ENCODE data around the gene PLEKHG3.

PLEKHG3 gene

GRCh38 chr14:64790478-64790877 lies 86.3 kb downstream of the PLEKHG3 start:
- DNase-seq = no peak

- DNase-seq = no peak
These were observed 88.0 kb downstream of the PLEKHG3 start for GRCh38 chr14:64792231-64792630.

GRCh38 chr14:64792871-64793560 lies 88.8 kb downstream of the PLEKHG3 start:
- DNase-seq = no peak

GRCh38 chr14:64795211-64795610 lies 91.0 kb downstream of the PLEKHG3 start:
- no peak for DNase-seq

DNA sequence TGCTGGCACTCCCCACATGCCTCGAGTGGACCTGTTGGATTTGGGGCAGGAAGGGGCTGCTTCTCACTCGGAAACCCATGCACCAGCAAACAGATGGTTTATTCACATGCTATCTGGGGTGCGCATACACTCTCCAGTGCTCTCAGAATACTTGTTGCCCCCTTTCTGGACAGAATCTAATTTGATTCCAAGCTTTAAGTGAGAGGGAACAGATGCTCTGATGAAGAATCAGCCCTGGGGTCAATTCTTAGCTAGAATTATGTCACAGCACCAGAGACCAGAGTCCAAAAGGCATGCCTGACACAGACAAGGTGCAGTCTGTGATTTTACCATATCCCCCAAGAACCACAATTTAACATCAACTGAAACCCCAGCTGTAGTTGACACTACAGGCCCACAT lies 91.7 kb downstream of the PLEKHG3 start:
- no peak for DNase-seq

- DNase-seq = no peak
These were observed 92.1 kb downstream of the PLEKHG3 start for GRCh38 chr14:64796369-64796768.

- no peak for DNase-seq
These were observed 95.3 kb downstream of the PLEKHG3 start for GRCh38 chr14:64799555-64799954.
